Fibroblast of lung (primary cell): ENCODE measurements around the gene TNS3.

Source experiments
- EZH2 ChIP-seq: IDR thresholded peaks from 2 replicates; pipeline ENCODE4 v1.5.1; 2012; ENCODE audit warnings: low read length, control low read depth, mild to moderate bottlenecking; ENCODE audit errors: missing control alignments
- TF ChIP-seq, protein P1 (sequence below), 2 donors: IDR thresholded peaks in 1 of 2; conservative IDR thresholded peaks in 1 of 2; 1 replicate in 1 of 2; 2 replicates in 1 of 2; pipeline ENCODE4 v1.5.1; 2011 to 2012; ENCODE audit warnings: low read length in 2 of 2, control low read depth in 1 of 2, inconsistent platforms in 1 of 2, low read depth in 1 of 2, mild to moderate bottlenecking in 1 of 2

DNA sequence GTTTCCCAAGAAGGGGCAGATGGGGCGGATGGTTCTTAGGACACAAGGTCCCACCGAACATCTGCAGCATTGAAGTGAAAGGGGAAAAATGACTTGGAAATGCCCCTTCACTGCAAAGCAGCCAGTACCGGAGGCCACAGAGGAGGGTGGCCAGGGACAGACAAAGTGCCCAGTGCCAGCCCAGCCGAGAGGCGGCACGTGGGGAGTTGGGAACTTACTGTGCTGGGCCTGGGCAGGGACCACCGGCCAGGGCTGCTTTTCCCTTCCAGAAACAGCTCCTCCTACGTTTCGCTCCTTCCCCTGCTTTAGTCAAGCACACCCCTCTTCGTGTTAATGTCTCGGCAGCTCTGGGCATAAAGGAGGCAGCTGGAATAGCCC is 129.2 kb downstream of the TNS3 start:
- TF ChIP-seq, protein P1, sequence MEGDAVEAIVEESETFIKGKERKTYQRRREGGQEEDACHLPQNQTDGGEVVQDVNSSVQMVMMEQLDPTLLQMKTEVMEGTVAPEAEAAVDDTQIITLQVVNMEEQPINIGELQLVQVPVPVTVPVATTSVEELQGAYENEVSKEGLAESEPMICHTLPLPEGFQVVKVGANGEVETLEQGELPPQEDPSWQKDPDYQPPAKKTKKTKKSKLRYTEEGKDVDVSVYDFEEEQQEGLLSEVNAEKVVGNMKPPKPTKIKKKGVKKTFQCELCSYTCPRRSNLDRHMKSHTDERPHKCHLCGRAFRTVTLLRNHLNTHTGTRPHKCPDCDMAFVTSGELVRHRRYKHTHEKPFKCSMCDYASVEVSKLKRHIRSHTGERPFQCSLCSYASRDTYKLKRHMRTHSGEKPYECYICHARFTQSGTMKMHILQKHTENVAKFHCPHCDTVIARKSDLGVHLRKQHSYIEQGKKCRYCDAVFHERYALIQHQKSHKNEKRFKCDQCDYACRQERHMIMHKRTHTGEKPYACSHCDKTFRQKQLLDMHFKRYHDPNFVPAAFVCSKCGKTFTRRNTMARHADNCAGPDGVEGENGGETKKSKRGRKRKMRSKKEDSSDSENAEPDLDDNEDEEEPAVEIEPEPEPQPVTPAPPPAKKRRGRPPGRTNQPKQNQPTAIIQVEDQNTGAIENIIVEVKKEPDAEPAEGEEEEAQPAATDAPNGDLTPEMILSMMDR (conservative IDR thresholded peaks at IDR 0.05 in 1 of 2, IDR thresholded peaks at IDR 0.05 in 1 of 2; ENCODE audit: low read depth in 1 of 2, low read length in 2 of 2), result no peak
- TF ChIP-seq EZH2, result no peak
